GM12878 (cell line): ENCODE measurements around the gene MEGF11. TPM values are rescaled to one million over a fixed set of nuclear protein-coding genes. Genes with fewer than 3 reads are reported as not detected.

ENCODE experiments used
- ATAC-seq: fragments of 200-7000 bp; cut with Tn5 transposase; 3 replicates; pipeline ENCODE4 v1.9.1; 2020; ENCODE audit warnings: mild to moderate bottlenecking, moderate library complexity
- BruUV-seq: library from RNA; stranded (reverse); fragments of 400-500 nt; replicated peaks from 2 replicates; lab custom pipeline; 2021; lab: Mats Ljungman, UMichigan
- CTCF ChIA-PET: fragments of 300-600 bp; sonication (Branson Sonifier 250); formaldehyde crosslinking; extraction: SDS; loops from one replicate; lab custom pipeline; 2021; ENCODE audit warnings: inconsistent platforms; lab: Yijun Ruan, JAX
- POLR2A ChIA-PET: fragments of 350-600 bp; formaldehyde crosslinking; extraction: SDS; loops from one replicate; lab custom pipeline; 2021; ENCODE audit warnings: inconsistent platforms; lab: Charles Lee
- RAD21 ChIA-PET: fragments of 300-600 bp; sonication (Branson Sonifier 250); formaldehyde crosslinking; loops from one replicate; lab custom pipeline; 2023; ENCODE audit warnings: antibody characterized with exemption; ENCODE audit not compliant: unreplicated experiment; lab: Charles Lee
- SMC1A ChIA-PET: fragments of 300-600 bp; sonication (Branson Sonifier 250); formaldehyde crosslinking; loops from one replicate; lab custom pipeline; 2023; ENCODE audit not compliant: unreplicated experiment, uncharacterized antibody; lab: Charles Lee
- DNase-seq: peaks from one replicate; pipeline ENCODE4 v3.0.0-alpha.2; 2011; ENCODE audit warnings: low read depth, low spot score
- FAIRE-seq: peaks from 3 replicates; lab custom pipeline; 2011; peaks lifted over from hg19 to GRCh38; lab: Jason Lieb, UNC
- H2AFZ ChIP-seq: 2 replicates; pipeline ENCODE4 v1.6.0; 2011; ENCODE audit warnings: low read depth, low read length, control low read depth; ENCODE audit not compliant: control insufficient read depth
- H3K27ac ChIP-seq: 2 replicates; pipeline ENCODE4 v1.5.1; 2011; ENCODE audit warnings: control low read depth; ENCODE audit not compliant: control insufficient read depth, insufficient read depth
- H3K27me3 ChIP-seq, 2 experiments: replicated peaks in 1 of 2; 2 replicates each; pipeline versions ENCODE4 v1.6.0 to v1.6.1; 2011; ENCODE audit warnings: low read length in 1 of 2; ENCODE audit not compliant: control insufficient read depth in 2 of 2, insufficient read depth in 2 of 2
- H3K36me3 ChIP-seq, 2 experiments: 2 replicates each; pipeline ENCODE4 v1.5.1; 2011; ENCODE audit warnings: low read length in 1 of 2; ENCODE audit not compliant: control insufficient read depth in 2 of 2, insufficient read depth in 2 of 2
- H3K4me1 ChIP-seq: 2 replicates; pipeline ENCODE4 v1.6.1; 2011; ENCODE audit warnings: mild to moderate bottlenecking, low read length, moderate library complexity, mixed read lengths; ENCODE audit not compliant: control insufficient read depth, insufficient read depth
- H3K4me2 ChIP-seq: 2 replicates; pipeline ENCODE4 v1.6.0; 2011; ENCODE audit warnings: control low read depth; ENCODE audit not compliant: control insufficient read depth, insufficient read depth
- H3K4me3 ChIP-seq: fragments of 200-600 bp; sonication (generic); 2 replicates; pipeline ENCODE4 v1.5.1; 2016
- H3K79me2 ChIP-seq: 2 replicates; pipeline ENCODE4 v1.6.0; 2011; ENCODE audit warnings: low read length; ENCODE audit not compliant: control insufficient read depth, insufficient read depth
- H3K9ac ChIP-seq: 2 replicates; pipeline ENCODE4 v1.8.0; 2011; ENCODE audit warnings: low read length, control low read depth, mixed read lengths; ENCODE audit not compliant: control insufficient read depth, insufficient read depth
- H3K9me3 ChIP-seq: replicated peaks from 3 replicates; pipeline ENCODE4 v1.5.1; 2011; ENCODE audit warnings: mild to moderate bottlenecking, low read length; ENCODE audit not compliant: control insufficient read depth, insufficient read depth
- H4K20me1 ChIP-seq: 2 replicates; pipeline ENCODE4 v1.6.0; 2011; ENCODE audit not compliant: control insufficient read depth, insufficient read depth
- BCL11A ChIP-seq: IDR thresholded peaks from 2 replicates; pipeline ENCODE4 v1.6.1; 2011; ENCODE audit warnings: low read depth, low read length
- LARP7 ChIP-seq: fragments of 450-650 bp; IDR thresholded peaks from 2 replicates; pipeline ENCODE4 v1.6.1; 2017; ENCODE audit warnings: mild to moderate bottlenecking
- MYC ChIP-seq: IDR thresholded peaks from 2 replicates; pipeline ENCODE4 v1.6.1; 2011; ENCODE audit warnings: mild to moderate bottlenecking, low read length, moderate library complexity, inconsistent platforms; ENCODE audit not compliant: insufficient read depth, insufficient replicate concordance, insufficient read length, severe bottlenecking
- NR2C1 ChIP-seq: fragments of 450-650 bp; IDR thresholded peaks from 2 replicates; pipeline ENCODE4 v1.6.1; 2017; ENCODE audit warnings: antibody characterized with exemption, mild to moderate bottlenecking, moderate library complexity
- NRF1 ChIP-seq: conservative IDR thresholded peaks from 2 replicates; pipeline ENCODE4 v1.6.1; 2011; ENCODE audit warnings: mild to moderate bottlenecking, low read depth, low read length, improper control_type of control experiment
- SIN3A ChIP-seq: IDR thresholded peaks from 2 replicates; pipeline ENCODE4 v1.6.1; 2012; ENCODE audit warnings: low read depth, low read length, improper control_type of control experiment
- SMARCA5 ChIP-seq: fragments of 450-650 bp; IDR thresholded peaks from 2 replicates; pipeline ENCODE4 v1.6.1; 2017; ENCODE audit warnings: mild to moderate bottlenecking
- SREBF1 ChIP-seq: IDR thresholded peaks from 2 replicates; pipeline ENCODE4 v1.6.1; 2012; ENCODE audit warnings: mild to moderate bottlenecking, low read length
- TCF12 ChIP-seq: IDR thresholded peaks from 2 replicates; pipeline ENCODE4 v1.6.1; 2011; ENCODE audit warnings: low read depth, mild to moderate bottlenecking, low read length
- ZNF24 ChIP-seq: fragments of 450-650 bp; IDR thresholded peaks from 2 replicates; pipeline ENCODE4 v1.6.1; 2017; ENCODE audit warnings: antibody characterized with exemption, mild to moderate bottlenecking
- WGBS: methylation state at CpG from one replicate; pipeline ENCODE4 v1.1.6; 2016; ENCODE audit warnings: low lambda C conversion rate; ENCODE audit not compliant: insufficient replicate concordance, insufficient coverage; ENCODE audit errors: missing lambda C conversion rate; 5-methylcytosine and 5-hydroxymethylcytosine counted together
- in situ Hi-C: fragments of 300-500 bp; cut with MboI; formaldehyde crosslinking; loops from 9 replicates; pipeline ENCODE4 v1.14.3; 2018; ENCODE audit warnings: mixed read lengths
- intact Hi-C: fragments of 100-400 bp; cut with micrococcal nuclease; formaldehyde crosslinking; loops from one replicate; pipeline ENCODE4 v1.14.2; 2022; ENCODE audit not compliant: unreplicated experiment
- polyA plus RNA-seq, 11 experiments: library from polyadenylated mRNA; depleted of rRNA in 4 of 11; unstranded in 6 of 11; stranded (reverse) in 5 of 11; fragments of >200 nt; fragmentation: Nextera tagmentation in 4 of 11; fragmentation: Illumina TruSeq in 1 of 11; extraction: Ambion mirVana in 4 of 11; extraction: Trizol in 1 of 11; gene quantifications; 1 replicate in 1 of 11; 2 replicates in 10 of 11; pipeline versions ENCODE4 v1.2.1 to v1.2.3, GENCODE V29; 2011 to 2016; ENCODE audit warnings: inconsistent platforms in 2 of 11, missing spikeins in 2 of 11, low read depth in 1 of 11
- total RNA-seq, 4 experiments: library from RNA; depleted of rRNA in 3 of 4; stranded (reverse); fragments of >200 nt in 3 of 4; fragmentation: Illumina TruSeq in 1 of 4; extraction: Trizol in 1 of 4; gene quantifications; 2 replicates each; pipeline versions ENCODE4 v1.2.1 to v1.2.3, GENCODE V29; 2013 to 2021
- TF ChIP-seq, protein P1 (sequence below): fragments of 450-650 bp; formaldehyde crosslinking; IDR thresholded peaks from 2 replicates; pipeline ENCODE4 v1.4.0; 2022; ENCODE audit warnings: mild to moderate bottlenecking, moderate library complexity
- TF ChIP-seq, protein P2 (sequence below): fragments of 450-650 bp; IDR thresholded peaks from 2 replicates; pipeline ENCODE4 v1.6.1; 2017; ENCODE audit warnings: low read depth, mild to moderate bottlenecking, moderate library complexity
- TF ChIP-seq, protein P3 (sequence below): IDR thresholded peaks from 2 replicates; pipeline ENCODE4 v1.6.1; 2012; ENCODE audit warnings: low read length, inconsistent platforms
- TF ChIP-seq, protein P4 (sequence below), 3 experiments: IDR thresholded peaks in 2 of 3; conservative IDR thresholded peaks in 1 of 3; 2 replicates each; pipeline ENCODE4 v1.5.1; 2011; ENCODE audit warnings: low read depth in 3 of 3, low read length in 3 of 3, mild to moderate bottlenecking in 3 of 3, control low read depth in 2 of 3, moderate library complexity in 2 of 3, inconsistent platforms in 1 of 3, mixed read lengths in 1 of 3; ENCODE audit not compliant: control insufficient read depth in 2 of 3, insufficient read depth in 1 of 3; ENCODE audit errors: extremely low read depth in 1 of 3
- TF ChIP-seq, protein P5 (sequence below): fragments of 450-650 bp; IDR thresholded peaks from 2 replicates; pipeline ENCODE4 v1.6.1; 2016; ENCODE audit warnings: mild to moderate bottlenecking

MEGF11 gene
- total and polyA plus RNA-seq, 10 of the 15 experiments (the other 5 are each of a cell fraction or from before 2014, with no cell fraction given): 0.03 to 1.7 (median 0.49) TPM

DNA sequence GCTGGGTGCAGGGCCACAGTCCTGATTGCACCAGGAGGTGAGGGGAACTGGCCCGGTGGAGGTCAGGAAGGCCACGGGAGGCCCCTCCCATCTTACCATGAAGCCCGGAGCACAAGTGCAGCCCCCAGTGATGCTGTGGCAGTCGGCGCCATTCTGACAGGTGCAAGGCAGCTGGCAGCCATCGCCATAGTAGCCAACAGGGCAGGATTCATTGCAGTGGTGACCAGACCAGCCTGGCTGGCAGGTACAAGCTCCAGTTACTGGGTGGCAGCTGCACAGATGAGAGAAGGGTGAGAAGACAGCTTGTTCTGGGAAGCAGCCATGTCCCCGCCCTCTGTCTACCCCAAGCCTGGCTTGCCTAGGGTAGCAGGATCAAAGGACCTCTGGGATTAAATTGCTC, 296.1 kb downstream of the MEGF11 start (continued):
- TF ChIP-seq, protein P1, sequence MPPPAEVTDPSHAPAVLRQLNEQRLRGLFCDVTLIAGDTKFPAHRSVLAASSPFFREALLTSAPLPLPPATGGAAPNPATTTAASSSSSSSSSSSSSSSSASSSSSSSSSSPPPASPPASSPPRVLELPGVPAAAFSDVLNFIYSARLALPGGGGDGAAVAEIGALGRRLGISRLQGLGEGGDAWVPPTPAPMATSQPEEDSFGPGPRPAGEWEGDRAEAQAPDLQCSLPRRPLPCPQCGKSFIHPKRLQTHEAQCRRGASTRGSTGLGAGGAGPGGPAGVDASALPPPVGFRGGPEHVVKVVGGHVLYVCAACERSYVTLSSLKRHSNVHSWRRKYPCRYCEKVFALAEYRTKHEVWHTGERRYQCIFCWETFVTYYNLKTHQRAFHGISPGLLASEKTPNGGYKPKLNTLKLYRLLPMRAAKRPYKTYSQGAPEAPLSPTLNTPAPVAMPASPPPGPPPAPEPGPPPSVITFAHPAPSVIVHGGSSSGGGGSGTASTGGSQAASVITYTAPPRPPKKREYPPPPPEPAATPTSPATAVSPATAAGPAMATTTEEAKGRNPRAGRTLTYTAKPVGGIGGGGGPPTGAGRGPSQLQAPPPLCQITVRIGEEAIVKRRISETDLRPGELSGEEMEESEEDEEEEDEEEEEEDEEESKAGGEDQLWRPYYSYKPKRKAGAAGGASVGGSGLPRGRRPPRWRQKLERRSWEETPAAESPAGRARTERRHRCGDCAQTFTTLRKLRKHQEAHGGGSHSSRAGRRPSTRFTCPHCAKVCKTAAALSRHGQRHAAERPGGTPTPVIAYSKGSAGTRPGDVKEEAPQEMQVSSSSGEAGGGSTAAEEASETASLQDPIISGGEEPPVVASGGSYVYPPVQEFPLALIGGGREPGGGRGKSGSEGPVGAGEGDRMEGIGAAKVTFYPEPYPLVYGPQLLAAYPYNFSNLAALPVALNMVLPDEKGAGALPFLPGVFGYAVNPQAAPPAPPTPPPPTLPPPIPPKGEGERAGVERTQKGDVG: no peak
- no peak for TF ChIP-seq NRF1
- no peak for TF ChIP-seq BCL11A
- no peak for TF ChIP-seq ZNF24
- no peak for TF ChIP-seq SREBF1
- no peak for TF ChIP-seq NR2C1
- TF ChIP-seq, all 136 proteins: peak for 0

DNA sequence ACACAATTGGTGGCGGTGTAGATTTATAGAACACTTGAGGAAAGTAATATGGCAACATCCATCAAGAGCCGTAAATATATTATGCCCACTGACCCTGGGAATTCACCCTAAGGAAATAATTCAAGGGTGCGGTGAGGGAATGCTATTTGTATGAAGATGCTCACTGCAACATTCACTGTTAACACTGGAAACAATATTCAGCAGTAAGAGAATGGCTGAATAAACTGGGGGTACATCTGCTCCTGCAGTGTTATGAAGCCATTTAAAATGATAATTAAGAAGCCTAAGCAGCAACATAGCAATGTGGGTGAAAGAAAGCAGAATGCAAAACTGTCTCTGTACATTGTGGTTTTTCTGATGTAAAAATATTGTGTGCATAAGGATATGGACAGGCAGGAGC, 296.7 kb downstream of the MEGF11 start:
- DNase-seq: no peak
- H3K27ac ChIP-seq: no peak overlapping the region
- intact Hi-C loops (no loop called here), in situ Hi-C loops (no loop called here)
- WGBS: 49% methylated on average over 3 of the region's 3 CpGs
- no peak for FAIRE-seq
- SMC1A ChIA-PET: no interaction called here
- RAD21 ChIA-PET: no interaction called here
- H3K27me3 ChIP-seq: no peaks in the 10 kb centered on the region
- no peaks in the 10 kb centered on the region; the same call in 1 of the 2 replicates for H4K20me1 ChIP-seq
- no peaks in the 10 kb centered on the region for H3K79me2 ChIP-seq
- H3K4me3 ChIP-seq: no peak overlapping the region
- H2AFZ ChIP-seq: no peak overlapping the region
- TF ChIP-seq SMARCA5 (no peak), SIN3A (no peak), MYC (no peak), TCF12 (no peak), LARP7 (no peak)
- TF ChIP-seq, protein P2, sequence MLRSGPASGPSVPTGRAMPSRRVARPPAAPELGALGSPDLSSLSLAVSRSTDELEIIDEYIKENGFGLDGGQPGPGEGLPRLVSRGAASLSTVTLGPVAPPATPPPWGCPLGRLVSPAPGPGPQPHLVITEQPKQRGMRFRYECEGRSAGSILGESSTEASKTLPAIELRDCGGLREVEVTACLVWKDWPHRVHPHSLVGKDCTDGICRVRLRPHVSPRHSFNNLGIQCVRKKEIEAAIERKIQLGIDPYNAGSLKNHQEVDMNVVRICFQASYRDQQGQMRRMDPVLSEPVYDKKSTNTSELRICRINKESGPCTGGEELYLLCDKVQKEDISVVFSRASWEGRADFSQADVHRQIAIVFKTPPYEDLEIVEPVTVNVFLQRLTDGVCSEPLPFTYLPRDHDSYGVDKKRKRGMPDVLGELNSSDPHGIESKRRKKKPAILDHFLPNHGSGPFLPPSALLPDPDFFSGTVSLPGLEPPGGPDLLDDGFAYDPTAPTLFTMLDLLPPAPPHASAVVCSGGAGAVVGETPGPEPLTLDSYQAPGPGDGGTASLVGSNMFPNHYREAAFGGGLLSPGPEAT: no peak
- TF ChIP-seq, protein P3, sequence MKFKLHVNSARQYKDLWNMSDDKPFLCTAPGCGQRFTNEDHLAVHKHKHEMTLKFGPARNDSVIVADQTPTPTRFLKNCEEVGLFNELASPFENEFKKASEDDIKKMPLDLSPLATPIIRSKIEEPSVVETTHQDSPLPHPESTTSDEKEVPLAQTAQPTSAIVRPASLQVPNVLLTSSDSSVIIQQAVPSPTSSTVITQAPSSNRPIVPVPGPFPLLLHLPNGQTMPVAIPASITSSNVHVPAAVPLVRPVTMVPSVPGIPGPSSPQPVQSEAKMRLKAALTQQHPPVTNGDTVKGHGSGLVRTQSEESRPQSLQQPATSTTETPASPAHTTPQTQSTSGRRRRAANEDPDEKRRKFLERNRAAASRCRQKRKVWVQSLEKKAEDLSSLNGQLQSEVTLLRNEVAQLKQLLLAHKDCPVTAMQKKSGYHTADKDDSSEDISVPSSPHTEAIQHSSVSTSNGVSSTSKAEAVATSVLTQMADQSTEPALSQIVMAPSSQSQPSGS: no peak
- TF ChIP-seq, protein P4, sequence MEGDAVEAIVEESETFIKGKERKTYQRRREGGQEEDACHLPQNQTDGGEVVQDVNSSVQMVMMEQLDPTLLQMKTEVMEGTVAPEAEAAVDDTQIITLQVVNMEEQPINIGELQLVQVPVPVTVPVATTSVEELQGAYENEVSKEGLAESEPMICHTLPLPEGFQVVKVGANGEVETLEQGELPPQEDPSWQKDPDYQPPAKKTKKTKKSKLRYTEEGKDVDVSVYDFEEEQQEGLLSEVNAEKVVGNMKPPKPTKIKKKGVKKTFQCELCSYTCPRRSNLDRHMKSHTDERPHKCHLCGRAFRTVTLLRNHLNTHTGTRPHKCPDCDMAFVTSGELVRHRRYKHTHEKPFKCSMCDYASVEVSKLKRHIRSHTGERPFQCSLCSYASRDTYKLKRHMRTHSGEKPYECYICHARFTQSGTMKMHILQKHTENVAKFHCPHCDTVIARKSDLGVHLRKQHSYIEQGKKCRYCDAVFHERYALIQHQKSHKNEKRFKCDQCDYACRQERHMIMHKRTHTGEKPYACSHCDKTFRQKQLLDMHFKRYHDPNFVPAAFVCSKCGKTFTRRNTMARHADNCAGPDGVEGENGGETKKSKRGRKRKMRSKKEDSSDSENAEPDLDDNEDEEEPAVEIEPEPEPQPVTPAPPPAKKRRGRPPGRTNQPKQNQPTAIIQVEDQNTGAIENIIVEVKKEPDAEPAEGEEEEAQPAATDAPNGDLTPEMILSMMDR (IDR thresholded peaks at IDR 0.05 in 2 of 3, conservative IDR thresholded peaks at IDR 0.05 in 1 of 3; ENCODE audit: control insufficient read depth in 2 of 3, extremely low read depth in 1 of 3, insufficient read depth in 1 of 3, low read depth in 3 of 3, low read length in 3 of 3): no peak
- TF ChIP-seq, protein P5, sequence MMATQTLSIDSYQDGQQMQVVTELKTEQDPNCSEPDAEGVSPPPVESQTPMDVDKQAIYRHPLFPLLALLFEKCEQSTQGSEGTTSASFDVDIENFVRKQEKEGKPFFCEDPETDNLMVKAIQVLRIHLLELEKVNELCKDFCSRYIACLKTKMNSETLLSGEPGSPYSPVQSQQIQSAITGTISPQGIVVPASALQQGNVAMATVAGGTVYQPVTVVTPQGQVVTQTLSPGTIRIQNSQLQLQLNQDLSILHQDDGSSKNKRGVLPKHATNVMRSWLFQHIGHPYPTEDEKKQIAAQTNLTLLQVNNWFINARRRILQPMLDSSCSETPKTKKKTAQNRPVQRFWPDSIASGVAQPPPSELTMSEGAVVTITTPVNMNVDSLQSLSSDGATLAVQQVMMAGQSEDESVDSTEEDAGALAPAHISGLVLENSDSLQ: no peak
- no peak for ATAC-seq
- CTCF ChIA-PET: interaction anchor here (0.6 kb wide), 1 partner anchor 150 kb away, joined by 3 read pairs; no protein-coding TSS in a partner anchor
- POLR2A ChIA-PET: no interaction called here
- no peaks in the 10 kb centered on the region for H3K36me3 ChIP-seq
- H3K9ac ChIP-seq: no peak overlapping the region
- H3K9me3 ChIP-seq: no peaks in the 10 kb centered on the region
- no peak overlapping the region for H3K4me2 ChIP-seq
- BruUV-seq: no TSS peak
- H3K4me1 ChIP-seq: no peaks in the 10 kb centered on the region
